Measurements from ENCODE around the gene FYB2.

The FYB2 gene

DNA sequence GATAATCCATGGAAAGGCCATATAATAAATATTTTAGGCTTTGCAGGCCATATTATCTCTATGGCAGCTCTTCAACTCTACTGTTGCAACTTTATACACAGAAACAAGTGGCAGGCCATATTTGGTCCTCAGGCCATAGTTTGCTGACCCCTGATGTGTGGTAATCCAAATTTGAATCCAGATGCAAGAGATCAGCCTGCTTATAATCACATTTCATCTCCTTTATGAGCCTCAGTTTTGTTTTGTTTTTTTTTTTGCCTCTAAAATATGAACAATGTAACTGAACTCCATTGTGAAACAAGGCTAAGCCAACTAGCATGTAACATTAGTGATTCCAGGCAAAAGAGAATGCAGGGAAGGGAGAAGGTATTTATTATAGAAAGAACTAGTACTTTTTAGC, 92.5 kb downstream of the FYB2 start:
- intact Hi-C loops (cut with DNase I), result no loop called here

DNA sequence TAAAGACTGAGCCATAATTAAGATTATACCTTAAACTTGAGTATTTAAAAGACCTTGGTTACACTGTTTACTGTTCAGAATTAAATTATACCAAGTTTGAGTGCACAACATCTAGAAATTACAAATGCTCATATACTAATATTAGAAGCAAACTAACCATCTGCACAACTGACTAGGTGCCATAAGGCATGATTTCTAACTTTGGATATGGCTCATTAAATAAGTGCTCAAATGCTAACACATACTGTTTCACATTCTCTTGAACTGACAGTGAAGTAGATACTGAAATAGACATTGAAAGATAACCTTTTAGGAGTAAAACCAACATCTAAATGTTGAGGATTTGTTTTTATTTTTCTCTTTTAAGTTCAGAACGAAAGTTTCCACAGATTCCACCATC, 100.0 kb downstream of the FYB2 start:
- intact Hi-C loops (cut with DNase I), result no loop called here
- no peak for DNase-seq

More for the DNA sequence above, 92.5 kb downstream of the FYB2 start:
- no peak for DNase-seq

GRCh38 chr1:56715156-56715555, 104.0 kb downstream of the FYB2 start:
- DNase-seq, result no peak
- intact Hi-C loops (cut with DNase I), result no loop called here

DNA sequence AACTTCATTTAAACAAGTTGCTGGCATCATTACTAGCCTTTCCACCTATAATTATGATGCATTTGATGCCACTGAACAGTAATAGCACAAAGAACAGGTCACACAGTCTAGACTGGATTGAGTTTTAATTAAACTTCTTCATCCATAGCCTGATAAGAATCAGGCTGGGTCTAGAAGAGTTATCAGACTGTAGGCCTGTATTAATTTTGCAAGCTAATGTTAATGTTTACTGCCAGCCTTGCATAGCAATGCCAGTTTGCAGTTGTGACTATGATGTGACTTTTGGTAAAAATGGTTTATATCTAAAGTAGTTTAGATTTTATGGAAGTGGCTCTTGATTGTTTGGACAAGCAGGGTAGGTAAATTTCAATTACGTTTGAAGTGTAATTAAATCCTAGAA, 106.1 kb downstream of the FYB2 start:
- DNase-seq, result no peak
- intact Hi-C loops (cut with DNase I), result no loop called here

DNA sequence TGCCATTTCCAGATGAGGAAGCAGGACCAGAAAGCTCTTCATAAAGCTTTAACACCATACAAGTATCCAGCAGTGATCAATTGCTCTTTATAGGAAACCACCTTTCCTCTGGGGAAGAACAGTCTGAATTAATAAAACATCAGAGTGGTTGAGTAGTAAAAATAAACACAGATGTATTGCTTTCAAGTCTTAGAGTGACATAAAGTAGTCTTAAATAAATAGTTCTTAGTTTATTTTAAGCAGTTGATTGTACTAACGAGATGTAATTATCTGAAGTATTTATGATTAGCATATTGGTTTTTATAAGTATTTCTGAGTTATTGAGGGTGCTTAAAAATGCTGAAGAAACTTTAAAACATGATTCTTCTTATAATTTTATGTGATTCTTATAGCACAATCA, 107.1 kb downstream of the FYB2 start:
- intact Hi-C loops (cut with DNase I), result no loop called here
- DNase-seq, result no peak

GRCh38 chr1:56710646-56711045, 108.6 kb downstream of the FYB2 start:
- no peak for DNase-seq
- intact Hi-C loops (cut with DNase I), result no loop called here

DNA sequence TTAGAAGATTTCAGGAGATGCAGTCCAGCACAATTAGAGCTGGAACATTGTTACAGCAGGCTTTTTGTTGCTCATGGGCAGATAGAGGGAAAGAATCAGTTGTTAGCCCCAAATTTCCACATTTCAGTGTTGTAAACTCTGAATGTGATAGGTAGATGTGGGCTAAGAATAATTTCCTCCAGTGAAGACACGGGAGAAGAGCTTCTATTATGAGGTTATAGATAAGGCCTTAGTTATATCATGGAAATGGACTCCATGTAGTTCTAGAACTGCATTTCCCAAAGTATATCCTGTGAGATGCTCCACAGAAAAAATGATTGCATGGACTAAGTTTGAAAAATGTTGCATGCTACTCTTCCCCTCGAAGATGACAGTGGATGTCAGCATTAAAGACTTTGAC, 109.2 kb downstream of the FYB2 start:
- DNase-seq, result no peak
- intact Hi-C loops (cut with DNase I), result loop anchor here (10.0 kb wide), 1 partner anchor 1425 kb away; no protein-coding TSS in a partner anchor

DNA sequence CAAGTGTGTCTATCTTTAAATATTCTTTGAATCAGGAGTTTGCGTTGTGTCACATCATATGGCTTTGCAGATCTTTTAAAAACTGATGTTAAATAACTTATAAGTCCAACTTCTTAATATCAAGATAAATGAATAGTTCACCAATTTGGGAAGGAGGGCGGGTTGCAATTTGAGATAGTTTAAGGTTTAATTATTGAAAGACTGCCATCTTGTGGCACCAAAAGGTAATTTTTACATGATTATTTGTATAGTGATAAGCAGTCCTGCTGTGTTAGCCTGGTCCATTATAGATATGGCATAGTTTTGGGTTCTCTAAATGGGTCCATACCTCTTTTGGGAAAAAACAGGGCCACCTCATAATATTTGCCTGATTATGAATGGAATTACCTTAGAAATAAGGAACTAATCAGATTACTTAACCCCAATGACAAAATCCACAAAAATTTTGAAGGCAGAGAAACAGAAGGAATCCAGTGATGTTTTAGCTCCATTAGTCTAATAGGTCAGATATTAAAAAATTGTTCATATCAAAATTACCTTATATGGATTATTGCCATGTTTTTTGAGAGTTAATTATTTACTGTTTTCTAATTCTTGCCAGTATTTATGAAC, 109.8 kb downstream of the FYB2 start:
- intact Hi-C loops (cut with DNase I), result loop anchor here (10.0 kb wide), 1 partner anchor 1425 kb away; no protein-coding TSS in a partner anchor
- DNase-seq, result peak in 1 of 10 donors; percentile 8

DNA sequence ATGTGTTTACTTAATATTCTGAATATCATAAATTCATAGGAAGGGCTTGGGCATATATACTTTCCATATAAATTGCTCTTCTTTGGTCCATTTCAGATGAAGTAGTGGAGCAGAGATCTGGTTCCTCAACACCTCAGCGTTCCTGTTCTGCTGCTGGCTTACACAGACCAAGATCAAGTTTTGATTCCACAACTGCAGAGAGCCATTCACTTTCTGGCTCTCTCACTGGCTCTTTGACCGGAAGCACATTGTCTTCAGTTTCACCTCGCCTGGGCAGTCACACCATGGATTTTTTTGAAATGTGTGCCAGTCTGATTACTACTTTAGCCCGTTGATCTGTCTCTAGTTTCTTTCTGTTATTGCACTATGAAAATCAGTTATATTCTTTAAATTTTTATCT, 111.8 kb downstream of the FYB2 start:
- intact Hi-C loops (cut with DNase I), result loop anchor here (10.0 kb wide), 1 partner anchor 1423 kb away; no protein-coding TSS in a partner anchor
- DNase-seq, result no peak

- DNase-seq, result no peak
- intact Hi-C loops (cut with DNase I), result loop anchor here (10.0 kb wide), 1 partner anchor 1419 kb away; no protein-coding TSS in a partner anchor
These were observed 115.5 kb downstream of the FYB2 start for GRCh38 chr1:56703747-56704146.

DNA sequence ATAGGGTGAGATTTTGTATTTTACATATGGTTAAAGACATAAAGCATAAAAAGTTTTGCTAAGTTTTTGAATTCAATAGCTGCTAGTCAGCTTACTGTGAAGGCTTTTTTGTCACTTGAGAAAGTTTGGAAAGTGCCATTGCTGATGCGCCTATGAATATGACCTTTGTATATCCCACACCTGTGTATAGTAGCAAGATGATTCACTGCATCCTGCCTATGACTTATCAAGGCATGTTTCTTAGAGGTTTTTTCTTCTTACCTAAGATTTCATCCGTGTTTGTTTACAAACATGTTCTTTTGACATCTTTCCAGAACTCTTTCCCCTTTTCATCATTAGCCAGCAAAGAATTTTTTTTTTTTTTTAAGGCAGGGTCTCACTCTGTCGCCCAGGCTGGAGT, 122.5 kb downstream of the FYB2 start:
- no peak for DNase-seq
- intact Hi-C loops (cut with DNase I), result no loop called here

DNA sequence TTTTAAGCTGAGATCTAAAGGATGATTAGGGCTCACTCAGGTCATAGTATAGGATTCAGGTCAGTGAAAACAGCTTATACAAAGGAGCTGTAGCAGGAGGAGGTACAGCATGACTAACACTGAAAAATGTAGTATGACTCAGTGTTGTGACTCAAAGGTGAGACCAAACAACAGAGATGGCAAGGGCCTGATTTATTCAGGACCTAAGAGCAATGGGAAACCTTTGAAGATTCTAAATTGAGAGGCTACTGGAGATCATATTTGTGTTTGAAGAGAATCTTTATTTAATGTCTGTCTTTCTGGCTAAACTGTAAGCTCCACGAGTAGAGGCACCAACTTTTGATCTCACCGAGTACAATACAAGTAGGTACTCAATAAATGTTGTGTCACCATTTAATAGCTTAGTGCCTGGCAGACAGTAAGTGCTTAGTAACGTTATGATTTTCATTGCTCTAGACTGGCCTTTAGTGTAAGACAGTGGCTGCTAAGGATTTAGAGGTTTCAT, 130.6 kb downstream of the FYB2 start:
- intact Hi-C loops (cut with DNase I), result no loop called here
- DNase-seq, result no peak

- intact Hi-C loops (cut with DNase I), result no loop called here
- DNase-seq, result no peak
These were observed 133.0 kb downstream of the FYB2 start for GRCh38 chr1:56686169-56686568.

GRCh38 chr1:56683569-56683968, 135.6 kb downstream of the FYB2 start:
- DNase-seq, result no peak
- intact Hi-C loops (cut with DNase I), result no loop called here

GRCh38 chr1:56676571-56677035, 142.6 kb downstream of the FYB2 start:
- DNase-seq, result no peak
- intact Hi-C loops (cut with DNase I), result no loop called here

GRCh38 chr1:56675763-56676162, 143.4 kb downstream of the FYB2 start:
- intact Hi-C loops (cut with DNase I), result no loop called here
- no peak for DNase-seq

- intact Hi-C loops (cut with DNase I), result no loop called here
- no peak for DNase-seq
These were observed 146.6 kb downstream of the FYB2 start for GRCh38 chr1:56672579-56672978.

- no peak for DNase-seq
- intact Hi-C loops (cut with DNase I), result no loop called here
These were observed 147.7 kb downstream of the FYB2 start for GRCh38 chr1:56671542-56671941.

DNA sequence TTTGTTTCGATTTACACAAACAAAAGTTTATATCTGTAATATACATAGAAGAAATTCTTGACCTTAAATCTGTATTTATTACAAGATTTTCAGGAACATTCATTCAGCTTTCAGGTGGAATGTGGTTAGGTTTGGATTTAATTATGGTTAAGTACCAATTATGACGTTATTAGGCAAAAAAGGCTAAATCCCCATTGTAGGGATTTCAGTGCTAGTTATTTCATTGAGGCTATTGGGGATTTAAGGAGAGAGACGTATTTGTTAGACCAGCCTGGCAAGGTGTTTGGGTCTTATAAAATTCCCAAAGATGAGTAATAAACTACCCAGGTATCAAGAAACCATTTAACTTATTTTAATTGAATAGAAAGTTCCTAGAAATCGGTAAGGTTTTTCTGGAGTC, 148.1 kb downstream of the FYB2 start:
- no peak for DNase-seq
- intact Hi-C loops (cut with DNase I), result no loop called here

DNA sequence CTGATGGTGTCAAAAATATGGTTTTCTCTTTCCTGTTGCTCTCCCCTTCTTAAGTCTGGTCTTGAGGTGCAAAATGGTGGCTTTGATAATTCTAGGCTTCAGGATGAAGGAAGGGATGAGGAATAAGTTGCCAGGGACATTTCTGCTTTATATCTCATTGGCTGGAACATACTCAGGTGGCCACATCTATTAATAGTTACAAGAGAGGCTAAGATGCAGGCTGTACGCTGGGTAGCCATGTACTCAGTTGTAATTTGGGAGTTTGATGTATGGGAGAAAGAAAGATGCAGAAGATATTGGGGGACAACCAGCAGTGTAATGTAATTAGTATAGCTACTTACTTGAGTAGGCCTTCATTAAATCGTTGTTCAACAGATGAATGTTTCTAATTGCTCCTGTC, 148.9 kb downstream of the FYB2 start:
- no peak for DNase-seq
- intact Hi-C loops (cut with DNase I), result no loop called here

Measured in posterior cingulate gyrus (tissue), 11 donors.